Measurements from ENCODE around the gene POLG2.

Gene POLG2

GRCh38 chr17:64520359-64520758, 23.5 kb upstream of the POLG2 start:
- FAIRE-seq, result no peak
- no peak for DNase-seq (ENCODE audit: insufficient read length, low spot score)
- no peak for TF ChIP-seq CTCF (IDR thresholded peaks at IDR 0.05; ENCODE audit: insufficient read depth, missing control alignments)

- FAIRE-seq (no peak), DNase-seq (ENCODE audit: insufficient read length, low spot score) (no peak)
- no peak for TF ChIP-seq CTCF (IDR thresholded peaks at IDR 0.05; ENCODE audit: insufficient read depth, missing control alignments)
Observed at GRCh38 chr17:64519601-64520000, 22.7 kb upstream of the POLG2 start.

- no peak for TF ChIP-seq CTCF (IDR thresholded peaks at IDR 0.05; ENCODE audit: insufficient read depth, missing control alignments)
- DNase-seq (ENCODE audit: insufficient read length, low spot score), result no peak
- no peak for FAIRE-seq
Observed at GRCh38 chr17:64515829-64516228, 19.0 kb upstream of the POLG2 start.

- TF ChIP-seq CTCF (IDR thresholded peaks at IDR 0.05; ENCODE audit: insufficient read depth, missing control alignments), result no peak
- DNase-seq (ENCODE audit: insufficient read length, low spot score) (no peak), FAIRE-seq (no peak)
Observed at GRCh38 chr17:64515419-64515818, 18.6 kb upstream of the POLG2 start.

- TF ChIP-seq CTCF (IDR thresholded peaks at IDR 0.05; ENCODE audit: insufficient read depth, missing control alignments), result no peak
- FAIRE-seq (no peak), DNase-seq (ENCODE audit: insufficient read length, low spot score) (no peak)
Observed at GRCh38 chr17:64509179-64509578, 12.3 kb upstream of the POLG2 start.

GRCh38 chr17:64508683-64509082, 11.8 kb upstream of the POLG2 start:
- TF ChIP-seq CTCF (IDR thresholded peaks at IDR 0.05; ENCODE audit: insufficient read depth, missing control alignments), result no peak
- no peak for FAIRE-seq
- no peak for DNase-seq (ENCODE audit: insufficient read length, low spot score)

- no peak for FAIRE-seq
- TF ChIP-seq CTCF (IDR thresholded peaks at IDR 0.05; ENCODE audit: insufficient read depth, missing control alignments), result peak; percentile 58
- no peak for DNase-seq (ENCODE audit: insufficient read length, low spot score)
Observed at GRCh38 chr17:64507413-64507782, 10.5 kb upstream of the POLG2 start.
